Measurements from ENCODE around the gene SMIM28.

DNA sequence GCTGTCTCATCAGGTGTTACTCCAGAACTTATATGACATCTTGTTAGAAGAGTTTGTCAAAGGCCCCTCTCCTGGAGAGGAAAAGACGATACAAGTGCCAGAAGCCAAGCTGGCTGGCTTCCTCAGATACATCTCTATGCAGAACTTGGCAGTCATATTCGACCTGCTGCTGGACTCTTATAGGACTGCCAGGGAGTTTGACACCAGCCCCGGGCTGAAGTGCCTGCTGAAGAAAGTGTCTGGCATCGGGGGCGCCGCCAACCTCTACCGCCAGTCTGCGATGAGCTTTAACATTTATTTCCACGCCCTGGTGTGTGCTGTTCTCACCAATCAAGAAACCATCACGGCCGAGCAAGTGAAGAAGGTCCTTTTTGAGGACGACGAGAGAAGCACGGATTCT is 43.7 kb upstream of the SMIM28 start:
- TF ChIP-seq POLR2A (IDR thresholded peaks at IDR 0.05; ENCODE audit: low read depth, low read length) (no peak), EZH2 (IDR thresholded peaks at IDR 0.05; ENCODE audit: borderline replicate concordance, low read depth, low read length, severe bottlenecking) (no peak), POLR2AphosphoS5 (IDR thresholded peaks at IDR 0.05; ENCODE audit: insufficient read depth, low read depth, low read length) (no peak), JUN (IDR thresholded peaks at IDR 0.05; ENCODE audit: borderline replicate concordance, insufficient read depth, insufficient read length, low read depth) (no peak), MYC (IDR thresholded peaks at IDR 0.05; ENCODE audit: low read depth, low read length) (no peak)
- TF ChIP-seq, protein P1, sequence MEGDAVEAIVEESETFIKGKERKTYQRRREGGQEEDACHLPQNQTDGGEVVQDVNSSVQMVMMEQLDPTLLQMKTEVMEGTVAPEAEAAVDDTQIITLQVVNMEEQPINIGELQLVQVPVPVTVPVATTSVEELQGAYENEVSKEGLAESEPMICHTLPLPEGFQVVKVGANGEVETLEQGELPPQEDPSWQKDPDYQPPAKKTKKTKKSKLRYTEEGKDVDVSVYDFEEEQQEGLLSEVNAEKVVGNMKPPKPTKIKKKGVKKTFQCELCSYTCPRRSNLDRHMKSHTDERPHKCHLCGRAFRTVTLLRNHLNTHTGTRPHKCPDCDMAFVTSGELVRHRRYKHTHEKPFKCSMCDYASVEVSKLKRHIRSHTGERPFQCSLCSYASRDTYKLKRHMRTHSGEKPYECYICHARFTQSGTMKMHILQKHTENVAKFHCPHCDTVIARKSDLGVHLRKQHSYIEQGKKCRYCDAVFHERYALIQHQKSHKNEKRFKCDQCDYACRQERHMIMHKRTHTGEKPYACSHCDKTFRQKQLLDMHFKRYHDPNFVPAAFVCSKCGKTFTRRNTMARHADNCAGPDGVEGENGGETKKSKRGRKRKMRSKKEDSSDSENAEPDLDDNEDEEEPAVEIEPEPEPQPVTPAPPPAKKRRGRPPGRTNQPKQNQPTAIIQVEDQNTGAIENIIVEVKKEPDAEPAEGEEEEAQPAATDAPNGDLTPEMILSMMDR (IDR thresholded peaks at IDR 0.05; ENCODE audit: extremely low read depth in 1 of 2, insufficient read depth in 1 of 2, low read depth in 1 of 2, low read length in 2 of 2), result no peak
- TF ChIP-seq, protein P2, sequence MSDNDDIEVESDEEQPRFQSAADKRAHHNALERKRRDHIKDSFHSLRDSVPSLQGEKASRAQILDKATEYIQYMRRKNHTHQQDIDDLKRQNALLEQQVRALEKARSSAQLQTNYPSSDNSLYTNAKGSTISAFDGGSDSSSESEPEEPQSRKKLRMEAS (IDR thresholded peaks at IDR 0.05; ENCODE audit: insufficient read depth, insufficient read length), result no peak
